CD8-positive, alpha-beta memory T cell (primary cell): ENCODE results near the gene RGMA. TPM values are rescaled to one million over a fixed set of nuclear protein-coding genes. Genes with fewer than 3 reads are reported as not detected.

Experiments used
- CTCF ChIA-PET: fragments of 350-600 bp; sonication (Branson Sonifier 250); formaldehyde crosslinking; loops from one replicate; lab custom pipeline; 2021; ENCODE audit warnings: antibody characterized with exemption; lab: Charles Lee
- POLR2A ChIA-PET: fragments of 350-600 bp; sonication (Branson Sonifier 250); formaldehyde crosslinking; loops from one replicate; lab custom pipeline; 2021; ENCODE audit warnings: antibody characterized with exemption; lab: Charles Lee
- DNase-seq, 5 donors: peaks; one replicate each; pipeline versions ENCODE4 v3.0.0 to v3.0.0-alpha.2; 2020 to 2022; ENCODE audit warnings: mixed read lengths in 1 of 5
- H3K27ac ChIP-seq: one replicate; pipeline ENCODE4 v1.7.0; 2013; ENCODE audit warnings: low read depth, mild to moderate bottlenecking, low read length, moderate library complexity
- H3K27me3 ChIP-seq: 2 replicates; pipeline ENCODE4 v1.7.0; 2013; ENCODE audit warnings: low read length, mild to moderate bottlenecking; ENCODE audit not compliant: insufficient read depth, poor library complexity, severe bottlenecking
- H3K36me3 ChIP-seq: 2 replicates; pipeline ENCODE4 v1.7.0; 2013; ENCODE audit warnings: mild to moderate bottlenecking, low read length, moderate library complexity; ENCODE audit not compliant: insufficient read depth
- H3K4me1 ChIP-seq: 2 replicates; pipeline ENCODE4 v1.7.0; 2013; ENCODE audit warnings: mild to moderate bottlenecking, low read length, moderate library complexity; ENCODE audit not compliant: insufficient read depth
- H3K4me3 ChIP-seq: 2 replicates; pipeline ENCODE4 v1.7.0; 2013; ENCODE audit warnings: mild to moderate bottlenecking, low read length
- H3K9me3 ChIP-seq: 2 replicates; pipeline ENCODE4 v1.7.0; 2013; ENCODE audit warnings: mild to moderate bottlenecking, low read length
- H3K27ac Mint-ChIP-seq, 8 donors: one replicate each; pipeline ENCODE4 v1.8.0; 2020 to 2021; ENCODE audit warnings: mixed read lengths in 8 of 8, mild to moderate bottlenecking in 6 of 8, inconsistent platforms in 3 of 8, moderate library complexity in 3 of 8
- H3K27me3 Mint-ChIP-seq, 2 donors: one replicate each; pipeline ENCODE4 v1.8.0; 2020 to 2021; ENCODE audit warnings: mixed read lengths in 2 of 2, mild to moderate bottlenecking in 1 of 2, moderate library complexity in 1 of 2
- H3K36me3 Mint-ChIP-seq, 3 donors: one replicate each; pipeline ENCODE4 v1.8.0; 2020 to 2021; ENCODE audit warnings: mixed read lengths in 3 of 3, inconsistent platforms in 1 of 3, mild to moderate bottlenecking in 1 of 3
- H3K4me1 Mint-ChIP-seq, 3 donors: one replicate each; pipeline ENCODE4 v1.8.0; 2020 to 2021; ENCODE audit warnings: mixed read lengths in 3 of 3, inconsistent platforms in 1 of 3, mild to moderate bottlenecking in 1 of 3
- H3K4me3 Mint-ChIP-seq, 7 donors: one replicate each; pipeline ENCODE4 v1.8.0; 2020 to 2021; ENCODE audit warnings: mixed read lengths in 7 of 7, mild to moderate bottlenecking in 6 of 7, moderate library complexity in 4 of 7, inconsistent platforms in 2 of 7
- H3K9me3 Mint-ChIP-seq, 5 donors: one replicate each; pipeline ENCODE4 v1.8.0; 2020 to 2022; ENCODE audit warnings: mixed read lengths in 5 of 5, mild to moderate bottlenecking in 3 of 5, moderate library complexity in 2 of 5, inconsistent platforms in 1 of 5
- polyA plus RNA-seq: library from polyadenylated mRNA; unstranded; fragments of 300-500 nt; fragmentation: Illumina TruSeq; gene quantifications from one replicate; pipeline ENCODE4 v1.2.3, GENCODE V29; 2021
- total RNA-seq, 2 experiments: library from RNA; stranded (reverse); gene quantifications; one replicate each; pipeline ENCODE4 v1.2.3, GENCODE V29; 2021

The RGMA gene, protein sequence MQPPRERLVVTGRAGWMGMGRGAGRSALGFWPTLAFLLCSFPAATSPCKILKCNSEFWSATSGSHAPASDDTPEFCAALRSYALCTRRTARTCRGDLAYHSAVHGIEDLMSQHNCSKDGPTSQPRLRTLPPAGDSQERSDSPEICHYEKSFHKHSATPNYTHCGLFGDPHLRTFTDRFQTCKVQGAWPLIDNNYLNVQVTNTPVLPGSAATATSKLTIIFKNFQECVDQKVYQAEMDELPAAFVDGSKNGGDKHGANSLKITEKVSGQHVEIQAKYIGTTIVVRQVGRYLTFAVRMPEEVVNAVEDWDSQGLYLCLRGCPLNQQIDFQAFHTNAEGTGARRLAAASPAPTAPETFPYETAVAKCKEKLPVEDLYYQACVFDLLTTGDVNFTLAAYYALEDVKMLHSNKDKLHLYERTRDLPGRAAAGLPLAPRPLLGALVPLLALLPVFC
- total RNA-seq (under 1 TPM; 0.20 TPM), polyA plus RNA-seq (not detected)

GRCh38 chr15:93088981-93089726 is at the start of gene RGMA:
Gene RGMA, minus strand, starts transcription at chr15:93089211. Its CDS starts 279 bp downstream, at chr15:93088932.
- Histone ChIP-seq H3K4me3 (peak within 1 kb of the TSS; percentile 21), H3K36me3 (no peaks in the 10 kb centered on the region), H3K4me1 (peaks cover 10% of the 10 kb centered on the region), H3K27me3 (peaks cover 26% of the 10 kb centered on the region), H3K9me3 (no peaks in the 10 kb centered on the region), H3K27ac (no peak within 1 kb of the TSS)
- Mint-ChIP-seq H3K9me3 (no peaks in the 10 kb centered on the region), H3K27me3 (peaks cover 44 to 67% of the 10 kb centered on the region in 2 donors), H3K4me1 (peaks cover 16 to 22% (median 19%) of the 10 kb centered on the region in 3 donors), H3K36me3 (peaks cover 0 to 2% (median 0%) of the 10 kb centered on the region in 3 donors), H3K27ac (peak within 1 kb of the TSS in 4 of 8 donors; percentile 24 to 41 (median 38)), H3K4me3 (peak within 1 kb of the TSS; percentile 79 to 89 (median 85))
- ChIA-PET CTCF (interaction anchor here (0.7 to 2.5 kb wide), 18 partner anchors 11 to 1031 kb away, joined by 3 to 19 read pairs (median 6); no protein-coding TSS in a partner anchor), POLR2A (no interaction called here)
- DNase-seq = no peak

DNA sequence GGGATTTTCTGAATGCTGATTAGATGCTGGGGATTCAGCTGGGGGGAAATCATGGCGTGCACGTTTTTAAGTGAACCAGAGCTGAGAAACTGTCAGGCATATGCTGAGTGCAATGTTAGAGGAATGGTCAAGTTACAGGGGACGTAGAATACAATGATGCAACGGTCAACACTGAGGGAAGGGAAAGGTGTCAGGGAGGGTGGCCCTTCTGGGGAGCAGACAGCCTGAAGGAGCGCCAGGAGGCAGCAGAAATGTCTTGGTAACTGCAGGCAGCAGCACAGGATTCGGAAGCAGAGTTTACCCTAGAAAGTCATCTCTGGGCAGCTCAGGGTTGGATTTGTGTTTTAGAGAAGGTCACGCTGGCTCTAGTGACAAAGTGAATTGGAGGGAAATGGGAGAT is 47.6 kb upstream of the RGMA start:
- no peak for DNase-seq
- no peak overlapping the region for H3K27ac ChIP-seq
- H3K27me3 ChIP-seq = no peaks in the 10 kb centered on the region
- H3K4me1 ChIP-seq = peaks cover 14% of the 10 kb centered on the region
- ChIA-PET POLR2A (no interaction called here), CTCF (no interaction called here)
- peak overlapping the region in 2 of 8 donors; percentile 11 to 48 for H3K27ac Mint-ChIP-seq
- no peaks in the 10 kb centered on the region for H3K9me3 Mint-ChIP-seq
- H3K36me3 ChIP-seq = no peaks in the 10 kb centered on the region
- peaks cover 23 to 40% (median 39%) of the 10 kb centered on the region in 3 donors for H3K4me1 Mint-ChIP-seq
- H3K4me3 ChIP-seq = no peak overlapping the region
- peaks cover 0 to 5% of the 10 kb centered on the region in 2 donors for H3K27me3 Mint-ChIP-seq
- H3K4me3 Mint-ChIP-seq = peak overlapping the region in 1 of 7 donors; percentile 52
- H3K36me3 Mint-ChIP-seq = peaks cover 0 to 4% (median 0%) of the 10 kb centered on the region in 3 donors
- no peaks in the 10 kb centered on the region for H3K9me3 ChIP-seq

DNA sequence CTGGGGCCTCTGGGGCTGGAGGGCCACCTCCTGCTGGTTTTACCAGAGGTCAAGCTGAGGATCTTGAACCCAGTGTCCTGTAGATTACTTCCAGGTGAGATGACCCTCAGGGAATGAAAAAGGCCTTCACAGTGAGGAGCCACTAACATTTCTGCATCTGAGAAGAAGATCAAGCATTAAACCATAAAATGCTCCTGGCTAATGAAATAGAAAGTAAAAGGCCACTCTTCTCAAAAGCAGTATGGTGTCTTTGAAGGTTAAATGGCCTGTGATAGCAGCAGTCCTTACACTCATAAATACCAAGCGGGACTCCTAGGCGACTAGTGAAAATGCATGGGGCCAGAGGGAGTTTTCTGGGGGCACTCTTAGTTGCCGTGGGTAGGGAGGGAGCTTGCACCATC is 47.0 kb upstream of the RGMA start:
- CTCF ChIA-PET = interaction anchor here (0.8 kb wide), 1 partner anchor 10 kb away, joined by 3 read pairs; no protein-coding TSS in a partner anchor
- H3K27ac ChIP-seq = no peak overlapping the region
- Mint-ChIP-seq H3K4me1 (peaks cover 18 to 34% (median 33%) of the 10 kb centered on the region in 3 donors), H3K27ac (no peak overlapping the region), H3K9me3 (no peaks in the 10 kb centered on the region), H3K4me3 (no peak overlapping the region), H3K36me3 (peaks cover 0 to 4% (median 0%) of the 10 kb centered on the region in 3 donors), H3K27me3 (peaks cover 0 to 5% of the 10 kb centered on the region in 2 donors)
- H3K36me3 ChIP-seq = no peaks in the 10 kb centered on the region
- no peaks in the 10 kb centered on the region for H3K27me3 ChIP-seq
- H3K4me1 ChIP-seq = peaks cover 9% of the 10 kb centered on the region
- DNase-seq = no peak
- H3K9me3 ChIP-seq = no peaks in the 10 kb centered on the region
- no peak overlapping the region for H3K4me3 ChIP-seq
- POLR2A ChIA-PET = no interaction called here

DNA sequence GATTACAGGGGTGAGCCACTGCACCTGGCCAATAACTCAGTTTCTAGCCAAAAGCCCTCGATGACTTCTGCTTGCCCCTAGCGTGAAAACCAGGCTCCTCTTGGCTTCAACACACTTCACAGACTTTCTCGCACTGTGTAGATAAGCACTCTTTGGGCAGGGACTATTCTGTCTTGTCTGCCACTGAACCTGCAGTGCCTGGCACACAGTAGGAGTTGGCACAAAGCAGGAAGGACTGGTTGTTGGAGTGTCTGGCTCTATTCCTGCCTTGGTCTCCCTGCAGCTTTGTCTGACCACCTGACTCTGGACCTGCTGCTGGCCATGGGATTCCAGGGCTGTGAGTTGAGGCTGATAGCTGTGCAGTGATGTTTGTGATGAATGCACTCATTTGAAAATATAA is 46.4 kb upstream of the RGMA start:
- peaks cover 3% of the 10 kb centered on the region for H3K4me1 ChIP-seq
- H3K27ac ChIP-seq = no peak overlapping the region
- ChIA-PET CTCF (interaction anchor here (0.8 kb wide), 1 partner anchor 11 kb away, joined by 3 read pairs; no protein-coding TSS in a partner anchor), POLR2A (no interaction called here)
- Mint-ChIP-seq H3K4me3 (no peak overlapping the region), H3K27me3 (peaks cover 0 to 5% of the 10 kb centered on the region in 2 donors), H3K9me3 (no peaks in the 10 kb centered on the region), H3K36me3 (peaks cover 0 to 4% (median 0%) of the 10 kb centered on the region in 3 donors), H3K27ac (no peak overlapping the region), H3K4me1 (peaks cover 13 to 29% (median 28%) of the 10 kb centered on the region in 3 donors)
- DNase-seq = no peak
- no peaks in the 10 kb centered on the region for H3K27me3 ChIP-seq
- no peaks in the 10 kb centered on the region for H3K36me3 ChIP-seq
- H3K4me3 ChIP-seq = no peak overlapping the region
- H3K9me3 ChIP-seq = no peaks in the 10 kb centered on the region

DNA sequence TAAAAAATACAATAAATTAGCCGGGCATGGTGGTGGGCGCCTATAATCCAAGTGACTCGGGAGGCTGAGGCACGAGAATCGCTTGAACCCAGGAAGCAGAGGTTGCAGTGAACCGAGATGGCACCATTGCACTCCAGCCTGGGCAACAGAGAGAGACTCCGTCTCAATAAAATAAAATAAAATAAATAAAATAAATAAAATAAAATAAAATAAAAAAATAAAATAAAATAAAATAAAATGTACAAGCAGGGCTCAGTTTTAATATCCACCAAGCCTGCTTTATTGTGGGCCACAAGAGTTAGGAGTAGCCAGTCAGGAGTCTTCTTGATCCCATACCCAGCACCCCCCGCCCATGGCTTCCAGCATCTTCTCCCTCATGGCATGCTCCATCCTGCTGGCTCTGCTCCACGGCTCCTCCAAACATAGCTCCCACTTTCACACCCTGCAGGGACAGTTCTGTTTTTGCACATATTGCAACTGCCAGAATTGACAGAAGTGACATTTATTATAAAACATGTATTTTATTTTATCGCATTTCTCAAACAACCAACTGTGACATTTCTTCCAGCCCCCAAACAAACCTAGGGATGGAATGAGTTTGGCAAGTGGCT is 42.6 kb upstream of the RGMA start:
- no peaks in the 10 kb centered on the region for H3K4me1 ChIP-seq
- no peaks in the 10 kb centered on the region for H3K9me3 Mint-ChIP-seq
- H3K27ac Mint-ChIP-seq = peak overlapping the region in 1 of 8 donors; percentile 22
- no peak overlapping the region for H3K4me3 ChIP-seq
- ChIA-PET POLR2A (no interaction called here), CTCF (no interaction called here)
- H3K4me1 Mint-ChIP-seq = peaks cover 0 to 4% (median 3%) of the 10 kb centered on the region in 3 donors
- H3K36me3 ChIP-seq = no peaks in the 10 kb centered on the region
- no peak for DNase-seq
- no peak overlapping the region for H3K27ac ChIP-seq
- H3K4me3 Mint-ChIP-seq = no peak overlapping the region
- H3K9me3 ChIP-seq = no peaks in the 10 kb centered on the region
- H3K36me3 Mint-ChIP-seq = no peaks in the 10 kb centered on the region
- peaks cover 0 to 1% of the 10 kb centered on the region in 2 donors for H3K27me3 Mint-ChIP-seq
- no peaks in the 10 kb centered on the region for H3K27me3 ChIP-seq

GRCh38 chr15:93129702-93130488 is 40.9 kb upstream of the RGMA start:
- no peak for DNase-seq
- peak overlapping the region in 1 of 8 donors; percentile 12 for H3K27ac Mint-ChIP-seq
- no peak overlapping the region for H3K4me3 ChIP-seq
- peaks cover 0 to 1% of the 10 kb centered on the region in 2 donors for H3K27me3 Mint-ChIP-seq
- no peaks in the 10 kb centered on the region for H3K27me3 ChIP-seq
- ChIA-PET CTCF (interaction anchor here (1.0 kb wide), 1 partner anchor 42 kb away, joined by 3 read pairs; no protein-coding TSS in a partner anchor), POLR2A (no interaction called here)
- H3K4me1 ChIP-seq = no peaks in the 10 kb centered on the region
- H3K4me1 Mint-ChIP-seq = no peaks in the 10 kb centered on the region
- H3K27ac ChIP-seq = no peak overlapping the region
- H3K9me3 Mint-ChIP-seq = no peaks in the 10 kb centered on the region
- no peaks in the 10 kb centered on the region for H3K9me3 ChIP-seq
- H3K4me3 Mint-ChIP-seq = no peak overlapping the region
- H3K36me3 ChIP-seq = no peaks in the 10 kb centered on the region
- no peaks in the 10 kb centered on the region for H3K36me3 Mint-ChIP-seq

DNA sequence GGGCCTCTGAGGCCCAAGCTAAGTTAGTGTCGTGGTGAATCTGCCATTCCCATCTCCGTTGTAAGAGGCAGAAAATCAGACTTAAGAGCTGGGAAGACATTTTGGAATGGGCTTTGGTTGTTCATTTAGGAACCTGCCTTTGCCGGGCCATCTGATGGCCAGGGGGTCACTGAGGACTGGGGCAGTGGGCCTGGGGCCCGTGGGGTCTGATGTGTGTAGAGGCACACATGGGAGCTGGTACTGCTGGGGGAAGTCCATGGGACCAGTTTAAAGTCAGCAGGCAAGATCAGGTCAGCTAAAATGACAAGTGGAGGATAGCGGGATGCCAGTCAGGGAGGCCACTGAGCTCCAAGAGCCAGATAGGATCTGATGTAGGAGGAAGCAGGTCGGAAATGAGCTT is 38.3 kb upstream of the RGMA start:
- POLR2A ChIA-PET = no interaction called here
- DNase-seq = no peak
- H3K4me3 Mint-ChIP-seq = no peak overlapping the region

More for the DNA sequence above, 38.3 kb upstream of the RGMA start:
- H3K9me3 Mint-ChIP-seq = no peaks in the 10 kb centered on the region
- no peaks in the 10 kb centered on the region for H3K9me3 ChIP-seq
- no peaks in the 10 kb centered on the region for H3K36me3 ChIP-seq
- H3K27me3 ChIP-seq = no peaks in the 10 kb centered on the region
- H3K4me1 ChIP-seq = no peaks in the 10 kb centered on the region
- no peaks in the 10 kb centered on the region for H3K36me3 Mint-ChIP-seq
- CTCF ChIA-PET = interaction anchor here (0.7 kb wide), 2 partner anchors 24 to 72 kb away, joined by 3 read pairs; no protein-coding TSS in a partner anchor
- peak overlapping the region in 1 of 8 donors; percentile 12 for H3K27ac Mint-ChIP-seq
- H3K27ac ChIP-seq = no peak overlapping the region
- H3K4me1 Mint-ChIP-seq = no peaks in the 10 kb centered on the region
- H3K4me3 ChIP-seq = no peak overlapping the region
- H3K27me3 Mint-ChIP-seq = no peaks in the 10 kb centered on the region
